NCI-H1048 (cell line): Measurements from ENCODE around the gene GZMM.

ENCODE experiments used
- DNase-seq: peaks from one replicate; lab custom pipeline; 2025; lab: John Stamatoyannopoulos, UW

GZMM gene

GRCh38 chr19:566844-567243, 23.0 kb downstream of the GZMM start:
- no peak for DNase-seq

- no peak for DNase-seq
Measured at GRCh38 chr19:567296-567900, 23.5 kb downstream of the GZMM start.

- no peak for DNase-seq
Measured at GRCh38 chr19:570251-570686, 26.4 kb downstream of the GZMM start.

- DNase-seq: no peak
Measured at GRCh38 chr19:570937-571565, 27.2 kb downstream of the GZMM start.

GRCh38 chr19:571566-571974, 27.7 kb downstream of the GZMM start:
- no peak for DNase-seq

GRCh38 chr19:572140-572742, 28.4 kb downstream of the GZMM start, which contains the start of gene BSG:
Gene BSG, plus strand, starts transcription at chr19:572596. Its CDS starts 39 bp downstream, at chr19:572635.
- peak; percentile 99 for DNase-seq

GRCh38 chr19:572743-573518, 29.1 kb downstream of the GZMM start:
- no peak for DNase-seq

GRCh38 chr19:573519-573825, 29.6 kb downstream of the GZMM start:
- DNase-seq: no peak

- no peak for DNase-seq
Measured at GRCh38 chr19:574658-575526, 31.0 kb downstream of the GZMM start.

- DNase-seq: no peak
Measured at GRCh38 chr19:575527-576506, 32.0 kb downstream of the GZMM start.

GRCh38 chr19:576768-577438, 33.0 kb downstream of the GZMM start:
- DNase-seq: no peak

GRCh38 chr19:577439-578392, 33.9 kb downstream of the GZMM start:
- no peak for DNase-seq

GRCh38 chr19:579111-579841, 35.4 kb downstream of the GZMM start:
- no peak for DNase-seq

- DNase-seq: no peak
Measured at GRCh38 chr19:579842-580155, 35.9 kb downstream of the GZMM start.

GRCh38 chr19:580274-580835, 36.5 kb downstream of the GZMM start:
- DNase-seq: no peak

GRCh38 chr19:581399-582111, 37.7 kb downstream of the GZMM start:
- no peak for DNase-seq

- no peak for DNase-seq
Measured at GRCh38 chr19:582497-583197, 38.8 kb downstream of the GZMM start.
